GM19193 (cell line): ENCODE measurements around the gene NPHP4.
A peak's percentile ranks its signal among the peaks of the same experiment; 100 is the strongest.

ENCODE experiments used
- POLR2A ChIP-seq: IDR thresholded peaks from 4 replicates; pipeline ENCODE4 v1.6.1; 2011; ENCODE audit not compliant: insufficient read depth, insufficient read length; ENCODE audit errors: extremely low read depth

Gene NPHP4

DNA sequence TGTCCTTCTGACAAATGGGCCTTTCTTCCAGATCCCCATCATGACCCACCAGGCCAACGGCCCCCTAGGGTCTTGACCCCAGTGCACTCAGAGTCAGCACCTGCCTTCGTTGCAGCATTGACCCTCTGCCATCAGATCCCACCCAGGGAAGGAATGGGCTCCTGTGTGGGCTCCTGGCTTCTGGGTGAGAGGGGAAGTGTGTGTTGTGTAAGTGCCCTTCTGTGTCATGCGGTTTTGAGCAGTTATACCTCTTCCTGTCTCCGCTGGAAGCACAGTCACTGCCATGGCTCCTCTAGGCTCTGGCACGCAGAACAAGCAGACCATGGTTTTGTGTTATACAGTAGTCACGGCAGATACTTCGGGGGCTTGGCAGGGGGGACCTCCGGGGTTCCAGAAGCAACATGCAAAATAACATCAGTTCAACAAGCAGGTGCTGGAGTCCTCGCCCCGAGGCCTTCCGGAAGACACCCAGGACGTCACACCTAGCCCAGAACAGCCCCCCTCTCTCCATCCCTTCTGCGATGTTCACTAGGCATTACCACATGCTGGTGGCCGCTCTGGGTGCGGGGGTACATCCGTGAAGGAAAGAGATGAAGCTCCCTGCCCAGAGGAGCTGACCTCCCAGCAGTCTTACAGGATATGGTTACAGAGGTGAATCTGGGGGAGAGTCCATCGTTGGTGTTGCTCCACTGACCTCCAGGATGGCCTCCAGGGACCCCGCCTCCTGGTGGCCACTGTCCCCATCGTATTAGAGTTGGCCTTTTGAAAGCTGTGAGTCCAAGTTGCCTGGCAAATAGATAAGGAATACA lies 36.0 kb upstream of the NPHP4 start:
- no peak for TF ChIP-seq POLR2A

- no peak for TF ChIP-seq POLR2A
These were observed 35.4 kb upstream of the NPHP4 start for GRCh38 chr1:6027591-6027990.

- peak; percentile 88 for TF ChIP-seq POLR2A
These were observed 34.0 kb upstream of the NPHP4 start for GRCh38 chr1:6026095-6026809.

GRCh38 chr1:6025269-6026094 lies 33.3 kb upstream of the NPHP4 start:
- TF ChIP-seq POLR2A = no peak

DNA sequence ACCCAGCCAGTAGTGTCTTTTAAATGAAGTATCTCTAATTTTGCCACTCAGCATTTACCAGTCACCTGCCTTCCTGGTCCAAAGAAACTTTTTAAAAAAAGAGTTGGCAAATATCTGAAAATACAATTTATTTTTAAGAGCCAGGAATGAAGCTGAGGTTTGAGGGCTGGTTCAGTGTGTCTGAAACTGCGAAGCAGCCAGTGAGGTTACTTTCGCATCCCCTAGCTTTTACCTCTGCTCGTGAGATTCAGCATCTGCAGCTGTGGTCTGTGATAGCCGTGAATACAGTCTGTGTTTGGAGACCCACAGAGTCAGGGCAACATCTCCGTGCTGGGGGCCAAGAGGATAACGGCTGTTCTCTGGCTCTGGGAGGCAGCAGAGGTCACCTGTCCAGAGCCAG lies 32.2 kb upstream of the NPHP4 start:
- no peak for TF ChIP-seq POLR2A

DNA sequence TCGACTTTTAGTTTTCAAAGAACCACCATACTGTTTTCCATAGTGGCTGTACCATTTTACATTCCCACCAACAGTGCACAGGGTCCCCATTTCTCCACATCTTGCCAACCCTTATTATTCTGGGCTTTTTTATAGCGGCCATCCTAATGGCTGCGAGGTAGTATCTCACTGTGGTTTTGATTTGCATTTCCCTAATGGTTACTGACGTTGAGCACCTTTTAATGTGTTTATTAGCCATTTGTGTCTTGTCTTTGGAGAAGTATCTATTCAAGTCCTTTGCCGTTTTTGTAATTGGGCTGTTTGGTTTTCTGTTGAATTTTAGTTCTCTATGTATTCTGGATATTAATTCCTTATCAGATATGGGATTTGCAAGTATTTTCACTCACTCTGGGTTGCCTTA lies 31.1 kb upstream of the NPHP4 start:
- TF ChIP-seq POLR2A = no peak

- TF ChIP-seq POLR2A = no peak
These were observed 30.0 kb upstream of the NPHP4 start for GRCh38 chr1:6022193-6022592.

DNA sequence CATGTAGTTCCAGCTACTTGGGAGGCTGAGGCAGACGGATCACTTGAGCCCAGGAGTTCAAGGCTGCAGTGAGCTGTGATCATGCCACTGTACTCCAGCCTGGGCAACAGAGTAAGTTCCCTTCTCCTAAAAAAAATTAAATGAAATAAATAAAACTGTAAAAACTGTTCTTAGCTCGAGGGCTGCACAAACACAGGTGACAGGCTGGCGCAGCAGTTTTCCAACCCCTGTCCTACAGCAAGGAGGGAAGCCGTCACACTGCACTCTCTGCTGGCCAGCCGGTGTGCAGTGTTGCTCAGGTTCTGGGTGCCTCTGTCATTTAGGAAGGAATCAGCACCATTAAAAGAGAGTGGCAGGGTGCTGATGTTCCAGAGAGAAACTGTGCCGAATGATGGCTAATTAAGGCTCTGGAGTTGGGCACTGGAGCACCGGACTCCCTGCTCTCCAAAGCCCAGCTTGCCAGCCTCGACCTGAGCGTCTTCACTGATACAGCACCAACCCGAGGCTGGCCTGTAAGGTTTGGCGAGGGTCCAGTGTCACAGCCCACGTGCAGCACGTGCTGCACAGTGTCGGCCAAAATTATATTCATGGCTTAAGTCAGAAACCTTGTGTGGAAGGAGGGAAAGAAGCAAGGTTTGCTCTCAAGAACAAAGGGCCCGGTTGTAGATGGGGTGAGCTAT lies 27.1 kb upstream of the NPHP4 start:
- TF ChIP-seq POLR2A = no peak

GRCh38 chr1:6016191-6016865 lies 24.1 kb upstream of the NPHP4 start:
- no peak for TF ChIP-seq POLR2A

DNA sequence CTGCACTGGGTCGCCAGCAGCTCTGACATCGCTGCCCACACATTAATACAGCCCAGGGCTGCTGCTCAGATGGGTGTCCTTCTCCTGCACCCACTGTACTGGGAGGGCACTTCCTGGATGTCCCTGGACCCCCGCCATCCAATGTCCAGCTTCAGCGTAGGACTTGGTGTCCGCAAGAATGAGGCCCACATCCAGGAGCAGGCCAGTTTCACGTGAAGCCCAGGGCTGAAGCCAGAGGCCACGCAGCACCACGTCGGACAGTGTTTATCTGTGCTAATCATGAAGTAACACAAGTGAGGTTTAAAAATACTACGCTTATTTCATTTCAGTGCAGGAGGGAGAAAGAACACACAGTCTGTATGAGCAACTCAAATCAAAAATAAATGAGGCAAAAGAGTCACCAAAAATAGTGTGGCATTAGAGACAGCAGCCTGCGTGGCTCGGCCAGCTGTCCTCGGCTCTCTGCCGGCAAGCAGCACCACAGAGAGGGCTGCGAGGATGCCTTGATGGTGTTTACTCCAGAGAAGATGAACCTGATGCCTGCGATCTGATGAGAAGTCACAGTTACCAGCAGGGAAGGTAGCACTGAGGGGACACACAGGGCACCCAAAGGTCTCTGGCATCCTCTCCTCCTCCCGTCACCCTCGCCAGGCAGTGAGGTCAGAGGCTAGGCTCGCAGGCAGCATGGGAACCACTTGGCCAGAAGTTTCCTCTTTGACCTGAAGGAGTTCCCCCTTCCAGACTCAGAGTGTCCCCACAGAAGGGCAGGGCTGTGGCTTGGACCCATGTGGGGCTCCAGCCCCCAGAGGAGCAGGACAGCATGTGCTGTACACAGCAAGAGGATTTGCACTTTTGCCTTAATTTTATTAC lies 22.1 kb upstream of the NPHP4 start:
- no peak for TF ChIP-seq POLR2A

DNA sequence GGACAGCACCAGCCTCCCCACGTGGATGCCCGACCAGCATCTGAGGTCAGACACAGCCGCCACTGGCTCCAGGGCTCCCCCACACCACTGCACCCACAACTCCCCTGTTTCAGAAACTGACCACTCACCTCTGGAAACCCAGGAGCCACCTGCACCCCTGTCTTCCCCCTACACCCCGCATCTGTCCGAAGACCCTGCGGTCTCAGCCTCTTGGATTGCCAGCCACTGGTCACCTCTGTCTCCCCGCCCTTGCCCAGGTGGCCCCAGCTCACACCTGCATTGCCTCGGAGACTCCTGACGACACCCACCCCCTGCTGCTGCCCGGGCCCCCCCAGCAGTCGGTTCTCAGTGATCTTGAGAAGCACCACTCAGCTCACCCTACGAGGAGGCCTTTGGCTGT lies 21.3 kb upstream of the NPHP4 start:
- no peak for TF ChIP-seq POLR2A

- no peak for TF ChIP-seq POLR2A
These were observed 20.5 kb upstream of the NPHP4 start for GRCh38 chr1:6012529-6013318.

DNA sequence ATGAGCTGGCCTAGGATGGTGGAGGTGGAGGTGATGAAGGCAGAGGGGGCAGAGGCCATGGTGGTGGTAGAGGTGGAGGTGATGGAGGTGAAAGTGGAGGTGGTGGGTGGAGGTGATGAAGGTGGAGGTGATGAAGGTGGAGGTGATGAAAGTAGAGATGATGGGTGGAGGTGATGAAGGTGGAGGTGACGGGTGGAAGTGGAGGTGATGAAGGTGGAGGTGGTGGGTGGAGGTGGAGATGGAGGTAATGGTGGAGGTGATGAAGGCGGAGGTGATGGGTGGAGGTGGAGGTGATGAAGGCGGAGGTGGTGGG lies 19.7 kb upstream of the NPHP4 start:
- no peak for TF ChIP-seq POLR2A

DNA sequence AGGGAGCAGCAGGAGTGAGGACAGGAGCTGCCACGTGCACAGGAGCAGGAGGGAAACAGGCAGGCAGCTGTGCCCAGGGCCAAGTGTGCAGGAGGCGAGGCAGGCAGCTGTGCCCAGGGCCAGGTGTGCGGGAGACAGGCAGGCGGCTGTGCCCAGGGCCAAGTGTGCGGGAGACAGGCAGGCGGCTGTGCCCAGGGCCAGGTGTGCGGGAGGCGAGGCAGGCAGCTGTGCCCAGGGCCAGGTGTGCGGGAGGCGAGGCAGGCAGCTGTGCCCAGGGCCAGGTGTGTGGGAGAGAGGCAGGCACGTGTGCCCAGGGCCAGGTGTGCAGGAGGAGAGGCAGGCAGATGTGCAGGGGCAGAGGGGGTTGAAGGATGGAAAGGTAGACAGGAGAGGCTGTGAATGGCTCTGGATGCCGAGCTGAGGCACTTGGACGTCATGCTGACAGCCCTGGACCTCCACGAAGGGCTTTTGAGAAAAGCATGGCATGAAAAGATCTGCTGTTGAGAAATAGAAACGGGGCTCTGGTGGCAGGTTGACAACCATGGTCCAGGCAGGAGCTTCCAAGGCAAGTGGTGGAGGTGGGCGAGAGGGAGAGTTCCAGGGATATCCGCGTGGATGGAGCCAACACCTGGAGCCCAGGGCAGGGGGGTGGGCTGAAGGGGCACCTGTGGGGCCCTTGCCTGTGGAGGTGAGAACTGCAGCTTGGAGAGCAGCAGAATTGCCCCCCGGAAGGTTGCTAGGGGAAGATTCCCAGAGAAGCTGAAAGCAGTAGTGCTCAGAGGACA lies 19.1 kb upstream of the NPHP4 start:
- no peak for TF ChIP-seq POLR2A
